NOMO-1 (cell line): Measurements from ENCODE around the gene GMEB1.
"Not testable (repeated sequence)": the region's sequence is repeated elsewhere in the genome, so short reads cannot be mapped to it uniquely, and the experiment has no call there.

Source experiments
- DNase-seq, 2 experiments: peaks; one replicate each; lab custom pipeline; 2025; ENCODE audit not compliant: unreplicated experiment in 2 of 2; lab: John Stamatoyannopoulos, UW

Gene GMEB1, protein sequence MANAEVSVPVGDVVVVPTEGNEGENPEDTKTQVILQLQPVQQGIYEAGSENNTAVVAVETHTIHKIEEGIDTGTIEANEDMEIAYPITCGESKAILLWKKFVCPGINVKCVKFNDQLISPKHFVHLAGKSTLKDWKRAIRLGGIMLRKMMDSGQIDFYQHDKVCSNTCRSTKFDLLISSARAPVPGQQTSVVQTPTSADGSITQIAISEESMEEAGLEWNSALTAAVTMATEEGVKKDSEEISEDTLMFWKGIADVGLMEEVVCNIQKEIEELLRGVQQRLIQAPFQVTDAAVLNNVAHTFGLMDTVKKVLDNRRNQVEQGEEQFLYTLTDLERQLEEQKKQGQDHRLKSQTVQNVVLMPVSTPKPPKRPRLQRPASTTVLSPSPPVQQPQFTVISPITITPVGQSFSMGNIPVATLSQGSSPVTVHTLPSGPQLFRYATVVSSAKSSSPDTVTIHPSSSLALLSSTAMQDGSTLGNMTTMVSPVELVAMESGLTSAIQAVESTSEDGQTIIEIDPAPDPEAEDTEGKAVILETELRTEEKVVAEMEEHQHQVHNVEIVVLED

DNA sequence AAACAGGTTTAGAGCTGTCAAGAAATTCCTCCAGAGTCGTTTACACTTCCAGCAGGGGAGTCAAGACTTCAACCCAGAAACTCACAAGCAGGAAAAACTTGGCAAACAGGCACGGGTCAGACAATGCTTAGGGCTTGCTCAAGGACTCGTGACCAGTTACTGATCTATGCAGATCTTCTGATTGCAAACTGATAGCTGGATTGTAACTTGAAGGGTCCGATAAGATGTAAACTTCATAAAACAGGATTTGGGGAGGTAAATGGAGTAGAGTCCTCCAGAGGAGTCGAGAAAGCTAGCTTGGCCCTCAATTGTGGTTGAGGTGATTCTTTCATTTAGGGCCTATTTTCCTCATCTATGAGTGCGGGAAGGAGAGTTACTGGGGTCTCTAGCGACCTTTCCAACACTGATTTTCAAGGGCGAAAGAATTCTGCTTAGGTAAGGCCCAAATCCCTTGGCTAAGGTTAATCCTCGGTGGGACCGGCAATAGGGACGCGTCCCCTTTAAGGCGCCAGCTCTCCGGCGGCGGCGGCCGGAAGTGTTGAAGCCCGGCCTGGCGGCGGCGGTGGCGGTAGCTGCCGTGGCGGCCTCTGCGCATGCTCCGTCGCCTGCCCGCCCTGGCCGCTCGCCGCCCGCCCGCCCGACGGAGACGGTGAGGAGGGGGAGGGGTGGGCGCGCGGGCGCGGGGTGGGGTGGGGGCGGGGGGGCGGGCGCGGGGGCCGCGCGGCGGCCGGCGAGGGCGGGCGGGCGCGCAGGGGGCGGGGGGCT is at the start of gene GMEB1:
TSS of gene GMEB1 (plus strand) at position 594 of the 765 bp plus-strand sequence. CDS start 14,829 bp downstream, outside the sequence.
- DNase-seq = peak; percentile 78 to 91

DNA sequence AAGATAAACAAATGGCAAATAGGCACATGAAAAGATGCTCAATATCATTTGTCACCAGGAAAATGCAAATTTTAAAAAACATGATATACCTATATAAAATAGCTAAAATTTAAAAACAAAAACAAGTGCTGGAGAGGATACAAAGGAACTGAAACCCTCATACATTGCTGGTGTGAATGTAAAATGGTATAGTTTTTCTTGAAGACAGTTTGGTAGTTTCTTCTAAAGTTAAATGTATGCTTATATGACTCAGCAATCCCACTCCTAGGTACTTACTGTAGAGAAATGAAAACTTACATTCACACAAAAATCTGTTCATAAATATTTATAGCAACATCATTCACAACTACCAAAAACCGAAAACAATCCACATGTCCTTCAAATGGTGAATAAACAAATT is 36.9 kb upstream of the GMEB1 start:
- DNase-seq = no peak

DNA sequence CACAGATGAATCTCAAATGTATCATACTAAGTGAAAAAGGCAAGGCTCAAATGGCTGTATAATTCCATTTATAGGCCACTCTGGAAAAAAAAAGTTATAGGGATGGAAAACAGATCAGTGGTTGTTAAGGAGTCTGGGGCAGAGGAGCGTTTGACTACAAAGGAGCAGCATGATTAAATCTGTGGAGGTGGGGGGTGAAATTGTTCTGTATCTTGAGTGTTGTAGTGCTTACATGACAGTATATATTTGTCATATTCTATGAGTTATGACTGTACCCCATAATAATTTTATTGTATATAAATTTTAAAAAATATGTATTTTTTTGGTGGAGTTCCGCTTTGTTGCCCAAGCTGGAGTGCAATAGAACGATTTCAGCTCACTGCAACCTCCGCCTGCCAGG is 36.0 kb upstream of the GMEB1 start:
- DNase-seq = no peak

DNA sequence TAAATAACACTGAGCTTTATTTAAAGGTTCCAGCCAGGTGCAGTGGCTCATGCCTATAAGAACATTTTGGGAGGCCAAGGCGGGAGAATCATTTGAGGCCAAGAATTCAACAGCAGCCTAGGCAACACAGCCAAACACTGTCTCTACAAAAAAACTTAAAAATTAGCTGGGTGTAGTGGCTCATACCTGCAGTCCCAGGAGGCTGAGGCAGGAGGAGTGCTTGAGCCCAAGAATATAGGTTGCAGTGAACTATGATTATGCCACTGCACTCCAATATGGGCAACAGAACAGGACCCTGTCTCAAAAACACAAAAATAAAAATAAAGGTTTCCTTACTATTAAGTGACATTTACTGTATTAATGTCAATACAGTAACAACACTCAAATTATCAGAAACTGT is 27.8 kb upstream of the GMEB1 start:
- DNase-seq = peak; percentile 9 to 11

DNA sequence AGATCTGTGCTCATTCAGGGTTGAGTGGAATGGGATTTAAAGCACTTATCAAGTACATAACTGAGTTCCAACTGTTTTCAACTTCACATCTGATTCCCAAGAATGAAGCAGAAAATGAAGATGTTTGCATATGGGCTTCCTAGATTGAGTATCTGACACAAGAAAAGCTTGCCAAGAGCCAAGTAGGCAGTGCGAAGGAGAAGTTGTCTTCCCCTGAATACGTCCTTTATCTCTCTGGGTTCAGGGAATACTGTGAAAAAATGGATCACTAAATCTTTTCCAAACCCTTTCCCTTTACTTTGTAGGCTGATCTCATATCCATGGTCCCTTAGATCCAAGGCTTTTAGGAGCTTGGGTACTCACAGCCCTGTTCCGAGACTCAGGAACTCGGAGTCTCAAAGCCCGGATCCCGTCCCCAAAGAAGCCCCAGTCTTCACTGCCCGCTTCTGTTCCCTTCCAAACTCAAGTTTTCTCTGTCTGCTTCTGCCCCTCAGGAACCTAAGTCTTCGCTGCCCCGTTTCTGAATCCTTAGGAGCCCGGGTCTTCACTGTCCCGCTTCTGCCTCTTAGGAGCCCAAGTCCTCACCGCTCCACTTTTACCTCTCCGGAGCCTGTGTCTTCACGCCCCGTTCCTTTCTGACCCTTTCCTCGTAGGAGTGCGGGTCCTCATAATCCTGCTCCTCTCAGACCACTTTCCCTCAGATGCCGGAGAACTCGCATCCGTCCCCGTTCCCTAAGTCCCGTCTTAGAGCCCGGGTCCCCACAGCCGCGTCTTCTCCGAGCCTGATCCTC is 26.3 kb upstream of the GMEB1 start:
- DNase-seq = no peak

DNA sequence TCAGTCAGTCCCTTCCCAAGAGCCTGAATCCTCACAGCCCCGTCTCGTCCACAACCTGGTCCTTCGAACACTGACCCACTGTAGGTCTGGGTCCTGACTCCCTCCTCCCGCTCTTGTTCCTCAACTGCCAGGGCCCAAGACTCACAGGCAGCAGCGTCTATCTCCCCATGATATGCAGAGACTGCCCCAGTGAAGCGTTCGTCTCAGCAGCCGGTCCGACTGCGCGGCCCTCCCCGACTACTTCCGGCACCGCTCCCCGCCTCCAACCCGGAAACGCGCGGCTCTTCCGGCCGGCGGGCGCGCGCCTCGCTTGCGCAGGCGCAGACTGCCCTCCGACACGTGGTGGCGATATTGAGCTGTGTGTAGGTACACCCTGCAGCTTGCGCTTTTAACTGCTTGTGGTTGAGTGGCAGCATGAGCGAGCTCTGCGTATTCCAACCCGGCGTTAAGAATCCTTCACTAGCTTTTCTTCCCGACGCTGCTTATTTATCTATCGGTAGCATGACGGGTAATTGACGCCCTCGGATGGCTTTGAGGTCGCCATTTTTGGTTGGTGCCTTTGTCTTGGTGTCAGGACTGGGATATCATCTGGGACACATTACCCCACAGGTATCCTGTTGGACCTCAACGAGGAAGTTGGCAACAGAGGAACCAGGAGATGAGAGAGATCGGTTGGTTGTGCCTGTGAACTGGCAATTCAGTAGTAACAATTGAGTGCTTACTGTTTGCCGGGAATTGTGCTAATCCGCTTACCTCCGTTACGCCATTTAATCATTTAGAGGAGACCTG is 25.5 kb upstream of the GMEB1 start, which contains the start of gene TAF12:
TSS of gene TAF12 (minus strand) at position 221 of the 789 bp plus-strand sequence. CDS start 20,986 bp downstream, outside the sequence.
- peak; percentile 95 to 98 for DNase-seq

DNA sequence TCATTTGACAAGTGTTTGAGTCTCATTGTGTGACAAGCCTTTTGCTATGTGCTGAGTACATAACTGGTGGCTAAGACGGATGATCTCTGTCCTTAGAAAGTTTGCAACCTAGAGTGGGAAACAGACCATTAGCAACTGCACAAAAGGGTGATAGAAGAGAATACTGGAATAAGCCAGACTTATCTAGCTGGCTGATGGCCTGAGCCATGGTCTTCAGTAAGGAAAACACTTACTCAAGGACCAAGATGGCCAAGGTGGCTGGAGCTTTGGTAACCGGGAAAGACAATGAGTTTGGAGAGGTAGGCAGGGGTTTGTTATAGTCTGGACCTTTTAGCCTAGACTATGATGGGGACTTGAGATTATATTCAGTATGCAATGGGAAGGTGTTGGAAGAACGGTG is 24.1 kb upstream of the GMEB1 start:
- no peak for DNase-seq

DNA sequence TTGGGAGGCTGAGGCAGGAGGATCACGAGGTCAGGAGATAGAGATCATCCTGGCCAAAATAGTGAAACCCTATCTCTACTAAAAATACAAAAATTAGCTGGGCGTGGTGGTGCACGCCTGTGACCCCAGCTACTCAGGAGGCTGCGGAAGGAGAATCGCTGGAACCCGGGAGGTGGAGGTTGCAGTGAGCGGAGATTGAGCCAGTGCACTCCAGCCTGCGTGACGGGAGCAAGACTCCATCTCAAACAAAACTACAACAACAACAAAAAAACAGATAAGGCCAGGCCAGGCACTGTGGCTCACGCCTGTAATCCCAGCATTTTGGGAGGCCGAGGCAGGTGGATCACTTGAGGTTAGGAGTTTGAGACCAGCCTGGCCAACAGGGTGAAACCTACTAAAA is 23.2 kb upstream of the GMEB1 start:
- not testable (repeated sequence) for DNase-seq

DNA sequence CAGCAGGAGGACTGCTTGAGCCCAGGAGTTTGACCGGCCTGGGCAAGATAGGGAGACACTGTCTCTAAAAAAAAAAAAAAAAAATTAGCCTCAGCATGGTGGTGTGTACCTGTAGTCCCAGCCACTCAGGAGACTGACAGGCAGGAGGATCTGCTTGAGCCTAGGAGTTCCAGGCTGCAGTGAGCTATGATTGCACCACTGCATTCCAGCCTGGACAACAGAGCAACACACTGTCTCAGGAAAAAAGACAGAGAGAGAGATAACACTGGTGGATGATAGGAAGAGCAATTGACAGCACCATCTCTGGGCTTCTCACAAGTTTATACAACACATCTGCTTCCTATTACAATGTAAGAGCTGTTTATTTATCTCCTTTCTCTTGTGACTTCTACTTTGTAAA is 22.5 kb upstream of the GMEB1 start:
- no peak for DNase-seq

DNA sequence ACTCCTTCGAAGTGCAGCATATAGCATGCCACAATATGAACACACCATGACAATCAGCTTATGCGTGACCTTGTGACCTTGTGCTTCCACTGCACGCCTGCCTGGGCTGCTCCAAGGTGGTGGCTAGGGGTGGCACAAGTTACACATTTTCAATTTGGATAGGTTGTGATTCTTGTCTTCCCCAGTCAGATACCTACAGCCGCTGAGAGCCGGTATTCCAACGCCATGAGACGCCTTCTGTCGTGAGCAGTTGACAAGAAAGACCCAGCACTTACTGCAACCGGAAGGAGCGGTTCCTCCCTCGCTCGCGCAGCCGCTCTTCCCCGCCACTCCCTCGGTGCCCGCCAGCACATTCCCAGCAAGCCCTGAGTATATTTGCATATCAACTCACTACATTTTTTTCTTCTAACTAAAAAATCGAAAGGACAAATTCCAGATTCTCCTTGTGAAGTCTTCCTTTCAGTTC is 20.5 kb upstream of the GMEB1 start:
- peak; percentile 85 to 95 for DNase-seq

DNA sequence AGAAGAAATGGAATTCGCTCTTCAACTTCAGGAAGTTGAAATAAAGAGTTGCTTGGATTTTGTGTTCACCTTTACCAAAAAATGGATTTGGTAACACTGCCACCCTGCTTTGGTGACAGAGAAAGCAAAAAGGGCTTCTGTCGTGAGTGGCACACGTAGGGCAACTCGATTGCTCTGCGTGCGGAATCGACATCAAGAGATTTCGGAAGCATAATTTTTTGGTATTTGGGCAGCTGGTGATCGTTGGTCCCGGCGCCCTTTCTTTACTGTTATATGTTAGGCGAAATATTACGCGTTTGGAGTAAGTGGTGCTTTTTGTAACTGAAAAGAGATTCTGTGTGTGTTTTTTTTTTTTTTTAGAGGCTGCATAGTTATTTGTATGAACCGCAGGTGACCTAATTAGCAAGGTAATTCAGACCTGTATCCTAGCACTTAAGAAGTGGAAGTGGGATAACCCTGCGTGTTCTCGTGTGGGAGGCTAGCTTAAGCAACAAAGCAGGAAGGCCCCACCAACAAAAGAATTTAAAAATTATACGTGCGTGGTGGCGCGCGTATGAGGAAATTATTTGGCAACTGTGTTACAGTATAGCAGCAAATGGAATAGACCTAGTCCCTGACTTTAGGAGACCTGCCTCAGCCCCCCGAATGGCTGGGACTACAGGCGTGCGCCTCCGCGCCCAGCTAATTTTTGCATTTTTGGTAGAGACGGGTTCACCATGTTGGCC is 19.9 kb upstream of the GMEB1 start, which contains the start of gene RNU11:
TSS of gene RNU11 (plus strand) at position 127 of the 725 bp plus-strand sequence.
- DNase-seq = peak; percentile 94 to 96

DNA sequence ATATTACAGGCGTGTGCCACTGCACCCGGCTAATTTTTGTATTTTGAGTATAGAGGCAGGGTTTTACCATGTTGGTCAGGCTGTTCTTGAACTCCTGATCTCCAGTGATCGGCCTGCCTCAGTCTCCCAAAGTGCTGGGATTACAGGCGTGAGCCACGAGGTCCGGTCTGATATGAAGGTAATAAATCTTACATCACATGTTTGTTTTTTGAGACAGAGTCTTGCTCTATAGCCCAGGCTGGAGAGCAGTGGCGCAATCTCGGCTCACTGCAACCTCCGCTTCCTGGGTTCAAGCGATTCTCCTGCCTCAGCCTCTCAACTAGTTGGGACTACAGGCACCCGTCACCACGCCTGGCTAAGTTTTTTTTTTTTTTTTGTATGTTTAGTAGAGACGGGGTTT is 15.5 kb upstream of the GMEB1 start:
- not testable (repeated sequence) for DNase-seq

DNA sequence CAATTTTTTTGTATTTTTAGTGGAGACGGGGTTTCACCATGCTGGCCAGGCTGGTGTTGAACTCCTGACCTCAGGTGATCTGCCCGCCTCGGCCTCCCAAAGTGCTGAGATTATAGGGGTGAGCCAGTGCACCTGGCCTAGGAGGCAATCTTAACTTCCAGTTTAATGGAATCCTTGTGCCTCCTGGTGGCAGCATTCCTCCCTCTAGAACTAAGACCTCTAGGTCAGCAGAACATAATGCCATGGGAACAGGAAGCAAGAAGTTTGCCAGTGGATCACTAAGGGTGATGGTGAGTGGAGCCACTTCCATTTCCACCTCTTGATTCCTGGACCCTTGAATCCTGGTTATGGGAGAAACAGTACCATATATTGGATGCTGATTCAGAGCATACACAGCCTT is 14.7 kb upstream of the GMEB1 start:
- DNase-seq = not testable (repeated sequence)

DNA sequence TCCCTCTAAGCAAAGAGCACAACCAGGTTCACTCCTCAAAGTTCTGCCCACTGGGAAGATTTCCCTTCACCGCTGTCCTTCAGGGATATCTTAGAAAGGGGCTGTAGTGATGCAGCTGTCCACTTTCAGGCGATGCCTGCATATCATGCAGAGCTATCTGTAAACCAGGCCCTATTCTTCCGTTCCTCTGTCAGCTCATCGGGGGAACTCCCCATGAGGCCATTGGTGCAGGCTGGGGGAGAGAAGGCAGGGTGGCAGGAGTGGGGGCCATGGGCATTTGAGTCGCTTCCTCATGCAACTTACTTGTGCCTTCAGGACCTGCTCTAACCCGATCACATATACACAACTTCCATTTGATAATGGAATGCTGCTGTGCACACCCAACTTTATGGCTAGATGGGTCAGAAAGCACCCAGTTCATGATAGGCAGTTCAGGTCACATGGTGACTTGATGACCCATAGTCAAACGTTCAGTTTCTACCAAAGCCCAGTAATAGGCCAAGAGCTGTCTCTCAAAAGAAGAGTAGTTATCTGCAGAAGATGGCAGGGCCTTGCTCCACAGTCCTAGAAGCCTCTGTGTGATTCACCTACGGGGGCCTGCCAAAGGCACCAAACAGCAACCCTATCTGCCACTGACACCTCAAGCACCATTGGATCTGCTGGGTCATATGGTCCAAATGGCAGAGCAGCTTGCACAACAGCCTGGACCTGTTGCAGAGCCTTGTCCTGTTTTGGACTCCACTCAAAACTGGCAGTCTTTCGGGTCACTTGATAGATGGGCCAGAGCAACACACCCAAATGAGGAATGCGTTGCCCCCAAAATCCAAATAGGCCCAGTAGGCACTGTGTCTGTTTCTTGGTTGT is 12.9 kb upstream of the GMEB1 start:
- not testable (repeated sequence) for DNase-seq

DNA sequence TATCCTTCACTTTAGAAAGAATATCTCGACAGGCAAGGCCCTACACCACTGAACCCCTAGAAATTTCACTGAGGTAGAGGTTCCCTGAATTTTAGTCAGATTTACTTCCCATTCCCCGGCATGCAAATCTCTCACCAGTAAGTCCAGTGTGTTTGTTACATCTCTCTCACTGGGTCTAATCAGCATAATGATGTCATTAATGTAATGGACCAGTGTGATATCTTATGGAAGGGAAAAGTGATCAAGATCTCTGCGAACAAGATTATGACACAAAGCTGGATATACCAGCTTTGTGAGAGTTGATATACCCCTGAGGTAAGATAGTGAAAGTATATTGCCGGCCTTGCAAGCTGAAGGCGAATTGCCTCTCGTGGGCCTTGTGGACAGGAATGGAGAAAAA is 12.2 kb upstream of the GMEB1 start:
- DNase-seq = no peak

DNA sequence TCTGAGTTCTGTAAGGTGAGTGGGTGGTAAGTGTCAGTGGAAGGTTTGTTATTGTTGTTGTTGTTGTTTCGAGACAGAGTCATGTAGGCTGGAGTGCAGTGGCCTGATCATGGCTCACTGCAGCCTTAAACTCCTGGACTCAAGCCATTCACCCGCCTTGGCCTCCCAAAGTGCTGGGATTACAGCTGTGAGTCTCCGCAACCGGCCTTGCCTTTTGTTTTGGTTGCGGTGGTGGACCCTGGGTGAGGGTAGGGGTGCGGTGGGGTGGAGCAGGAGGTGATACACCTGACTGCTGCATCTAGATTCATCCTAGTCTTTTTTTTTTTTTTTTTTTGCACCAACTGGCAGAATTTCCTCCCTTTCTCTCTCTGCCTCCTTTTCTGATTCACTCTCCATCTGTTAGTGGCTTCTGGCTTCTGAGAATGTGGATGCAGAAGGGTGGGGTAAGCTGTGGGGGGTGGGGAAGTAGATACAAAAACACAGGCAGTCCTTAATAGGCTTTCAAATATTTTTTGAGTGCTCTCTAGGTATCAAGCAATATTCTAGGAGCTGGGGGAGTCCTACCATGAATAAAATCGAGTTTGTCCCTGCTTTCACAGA is 4.6 kb upstream of the GMEB1 start:
- DNase-seq = no peak

DNA sequence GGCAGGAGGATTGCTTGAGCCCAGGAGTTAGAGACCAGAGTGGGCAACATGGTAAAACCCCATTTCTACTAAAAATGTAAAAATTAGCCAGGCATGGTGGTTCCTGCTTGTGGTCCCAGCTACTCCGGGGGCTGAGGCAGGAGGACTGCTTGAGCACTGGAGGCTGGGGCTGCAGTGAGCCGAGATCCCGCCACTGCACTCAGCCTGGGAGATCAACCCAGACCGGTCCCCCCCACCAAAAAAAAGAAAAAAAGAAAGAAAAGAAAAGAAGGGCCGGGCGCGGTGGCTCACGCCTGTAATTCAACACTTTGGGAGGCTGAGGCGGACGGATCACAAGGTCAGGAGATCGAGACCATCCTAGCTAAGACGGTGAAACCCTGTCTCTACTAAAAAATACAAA is 1.8 kb upstream of the GMEB1 start:
- no peak for DNase-seq
